ENCODE data around the gene TSPAN3.

Gene TSPAN3

DNA sequence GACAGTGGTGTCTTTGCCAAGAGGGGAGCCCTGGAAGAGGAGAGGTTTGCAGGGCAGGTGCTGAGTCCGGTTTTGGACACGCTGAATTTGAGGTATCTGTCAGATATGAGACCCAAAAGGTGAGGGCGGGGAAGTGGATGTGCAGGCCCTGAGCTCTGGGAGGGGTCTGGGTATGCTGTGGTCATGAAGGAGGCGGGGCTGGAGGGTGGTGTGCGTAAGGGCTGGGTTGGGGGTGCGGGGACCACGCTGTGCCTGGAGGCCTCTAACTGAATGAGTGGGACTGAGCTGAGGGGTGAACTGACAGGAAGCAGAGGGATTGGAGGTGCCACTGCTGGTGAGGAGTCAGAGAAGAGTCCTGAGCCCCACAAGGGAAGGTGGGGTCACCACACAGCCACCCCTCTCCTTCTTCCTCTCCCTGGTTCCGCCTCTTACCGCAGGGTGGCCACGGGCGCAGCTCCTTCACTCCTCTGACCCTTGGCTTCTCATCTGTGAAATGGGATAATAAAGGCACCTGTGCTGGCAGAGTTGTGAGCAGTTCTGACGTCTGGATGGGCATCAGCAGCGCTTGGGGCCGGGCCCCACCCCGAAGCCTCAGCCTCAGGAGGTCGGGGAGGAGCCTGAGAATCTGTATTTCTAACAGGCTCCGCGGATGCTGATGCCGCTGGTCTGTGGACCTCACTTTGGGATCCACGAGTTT is 47.2 kb downstream of the TSPAN3 start:
- no peak for DNase-seq (ENCODE audit: low spot score)

DNA sequence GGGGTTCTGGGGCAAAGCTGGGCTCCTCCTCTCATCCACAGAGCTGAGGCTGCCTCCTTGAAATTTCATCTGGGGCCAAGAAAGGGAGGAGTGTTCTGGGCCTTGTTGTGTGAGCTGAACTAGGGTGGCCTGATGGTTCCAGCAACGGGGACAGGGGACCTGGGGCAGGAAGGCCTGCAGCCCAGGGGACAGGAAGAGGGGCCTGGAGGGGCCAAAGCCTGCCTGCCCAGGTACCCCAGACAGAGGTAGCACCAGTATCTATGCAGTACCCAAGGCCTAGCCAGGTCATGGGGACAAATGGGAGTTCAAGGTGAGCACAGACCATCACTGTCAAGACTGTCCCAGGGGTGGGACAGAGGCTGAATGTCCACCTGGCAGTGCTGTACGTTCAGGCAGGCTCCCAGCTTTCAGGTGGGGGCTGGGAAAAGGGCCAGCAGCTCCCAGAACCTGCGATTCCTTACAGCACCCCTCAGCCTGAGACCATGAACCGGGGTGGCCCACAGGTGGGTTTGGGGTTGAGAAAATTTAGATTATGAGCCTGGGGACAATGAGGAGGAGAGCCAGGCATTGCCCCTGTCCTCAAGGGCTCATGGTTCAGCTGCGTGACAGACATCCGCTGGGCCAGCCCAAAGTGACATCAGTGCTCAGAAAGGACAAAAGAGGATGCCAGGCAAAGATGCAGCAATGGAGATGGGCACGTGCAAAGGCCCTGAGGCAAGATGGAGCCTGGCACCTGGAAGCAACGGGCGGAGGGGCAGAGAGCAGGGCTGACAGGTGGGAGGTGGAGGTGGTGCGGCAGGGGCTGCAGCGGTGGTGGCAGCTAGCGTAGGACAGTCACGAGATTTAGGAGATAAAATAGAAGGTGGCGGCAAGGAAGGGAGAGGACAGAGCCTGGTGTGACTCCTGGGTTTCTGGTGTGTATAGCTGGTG is 48.0 kb downstream of the TSPAN3 start:
- DNase-seq (ENCODE audit: low spot score) = no peak

DNA sequence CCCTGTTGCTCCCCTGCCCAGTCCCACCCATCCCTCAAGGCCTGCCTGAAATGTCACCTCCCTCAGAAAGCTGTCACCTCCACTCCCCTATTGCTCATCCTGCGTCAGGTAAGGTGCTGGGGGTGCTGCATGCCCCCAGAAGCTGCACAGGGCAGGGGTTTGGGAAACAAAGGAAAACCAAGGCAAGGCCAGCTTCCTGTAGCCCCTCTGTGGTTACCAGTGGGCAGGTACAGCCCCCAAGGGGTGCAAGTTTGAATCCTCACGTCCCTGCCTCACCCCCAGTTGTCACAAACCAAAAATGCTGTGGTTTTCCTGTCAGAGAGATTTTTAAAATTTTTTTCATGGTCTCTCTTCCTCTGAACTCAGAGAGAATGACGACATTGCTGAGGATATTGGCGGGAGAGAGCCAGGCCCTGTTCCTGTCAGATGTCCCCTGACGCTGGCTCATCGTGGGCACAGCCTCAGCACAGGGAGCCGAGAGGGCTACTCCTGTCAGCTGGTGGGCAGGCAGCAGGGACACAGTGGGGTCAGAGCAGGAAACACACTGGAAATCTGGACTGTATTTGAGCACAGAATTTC is 49.0 kb downstream of the TSPAN3 start:
- DNase-seq (ENCODE audit: low spot score) = peak; percentile 47

DNA sequence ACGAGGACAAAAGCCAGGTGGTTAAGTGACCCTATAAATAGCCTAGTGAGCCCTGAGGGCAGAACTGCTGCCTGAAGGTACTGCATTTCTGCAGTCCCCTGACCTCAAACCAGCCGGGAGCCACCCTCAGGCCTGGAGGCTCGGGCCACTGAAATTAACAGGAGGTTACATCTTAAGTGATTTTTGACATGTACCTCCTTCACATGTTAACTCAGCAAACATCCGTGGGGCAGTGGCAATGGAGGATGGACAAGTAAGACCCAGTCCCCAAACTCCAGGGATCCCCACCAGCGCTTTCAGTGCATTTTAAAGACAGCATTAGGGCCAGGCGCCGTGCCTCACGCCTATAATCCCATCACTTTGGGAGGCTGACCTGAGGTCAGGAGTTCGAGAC is 49.8 kb downstream of the TSPAN3 start:
- no peak for DNase-seq (ENCODE audit: low spot score)

DNA sequence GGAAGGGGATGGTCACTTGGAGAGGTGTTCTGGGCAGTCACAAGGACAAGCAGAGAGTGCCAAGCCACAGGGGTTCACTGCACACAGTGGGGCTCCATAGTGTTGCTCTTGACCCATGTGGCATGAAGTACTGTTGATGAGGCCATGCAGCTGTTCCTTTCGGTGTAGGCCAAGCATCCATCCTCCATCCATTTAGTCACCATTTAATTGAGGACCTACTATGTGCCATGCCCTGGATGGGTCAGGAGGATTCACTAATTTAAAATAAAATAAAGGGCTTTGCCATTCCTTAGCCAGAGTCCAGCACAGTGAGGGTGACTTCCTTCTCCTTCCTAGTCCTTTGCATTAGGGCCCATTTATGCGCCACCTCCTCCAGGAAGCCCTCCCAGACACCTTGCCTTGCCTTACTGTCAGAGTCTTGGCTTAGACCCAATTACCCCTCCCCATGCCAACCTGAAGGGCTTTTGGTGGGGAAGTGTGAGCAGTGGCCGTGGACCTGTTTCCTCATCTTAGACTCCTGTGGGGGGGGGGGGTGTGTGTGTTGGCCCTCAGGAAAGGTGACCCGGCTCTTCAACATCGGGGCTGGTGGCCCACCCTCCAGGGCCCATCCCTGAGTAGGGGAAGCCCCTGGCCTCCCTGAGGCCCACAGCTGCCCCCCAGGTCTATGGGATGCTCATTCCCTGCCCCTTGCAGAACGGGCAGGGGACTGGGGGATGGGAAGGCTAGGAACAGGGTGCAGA is 50.4 kb downstream of the TSPAN3 start:
- no peak for DNase-seq (ENCODE audit: low spot score)

DNA sequence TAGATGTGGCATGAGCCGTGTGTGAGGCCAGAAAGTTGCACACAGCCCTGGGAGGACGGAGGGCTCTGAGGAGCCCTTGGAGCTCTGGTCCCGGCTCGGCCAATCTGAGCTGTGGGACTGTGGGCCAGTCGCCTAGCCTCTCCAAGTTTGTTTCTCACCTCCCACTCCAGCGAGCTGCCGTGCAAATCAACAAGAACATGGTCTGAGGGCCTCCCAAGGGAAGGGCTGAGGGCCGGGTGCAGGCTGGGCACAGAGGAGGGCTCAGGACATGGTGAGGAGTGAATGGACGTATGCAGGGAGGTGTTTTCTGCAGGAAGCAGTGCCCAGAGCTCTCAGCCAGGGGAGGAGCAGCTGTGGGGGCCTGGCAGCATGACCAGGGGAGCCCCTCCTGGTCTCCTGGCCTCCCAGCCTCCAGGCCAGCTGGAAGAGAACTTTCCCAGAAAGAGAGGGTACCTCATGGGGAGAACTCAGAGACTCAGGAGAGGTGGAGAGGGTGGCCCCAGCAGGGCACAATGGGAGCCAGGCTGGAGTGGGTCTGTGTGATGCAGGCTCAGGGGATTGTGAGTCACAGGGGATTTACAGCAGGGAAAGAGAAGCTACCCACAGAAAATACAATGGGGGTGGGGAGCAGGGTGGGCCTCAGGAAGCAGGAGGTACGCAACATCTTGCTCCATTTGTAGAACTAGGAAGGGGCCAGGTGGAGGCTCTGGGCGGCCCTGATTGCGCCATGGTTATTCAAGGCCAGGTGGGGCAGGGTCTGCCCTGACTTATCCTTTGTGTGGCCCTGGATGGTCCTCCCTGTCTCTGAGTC is 51.2 kb downstream of the TSPAN3 start:
- DNase-seq (ENCODE audit: low spot score) = peak; percentile 45

DNA sequence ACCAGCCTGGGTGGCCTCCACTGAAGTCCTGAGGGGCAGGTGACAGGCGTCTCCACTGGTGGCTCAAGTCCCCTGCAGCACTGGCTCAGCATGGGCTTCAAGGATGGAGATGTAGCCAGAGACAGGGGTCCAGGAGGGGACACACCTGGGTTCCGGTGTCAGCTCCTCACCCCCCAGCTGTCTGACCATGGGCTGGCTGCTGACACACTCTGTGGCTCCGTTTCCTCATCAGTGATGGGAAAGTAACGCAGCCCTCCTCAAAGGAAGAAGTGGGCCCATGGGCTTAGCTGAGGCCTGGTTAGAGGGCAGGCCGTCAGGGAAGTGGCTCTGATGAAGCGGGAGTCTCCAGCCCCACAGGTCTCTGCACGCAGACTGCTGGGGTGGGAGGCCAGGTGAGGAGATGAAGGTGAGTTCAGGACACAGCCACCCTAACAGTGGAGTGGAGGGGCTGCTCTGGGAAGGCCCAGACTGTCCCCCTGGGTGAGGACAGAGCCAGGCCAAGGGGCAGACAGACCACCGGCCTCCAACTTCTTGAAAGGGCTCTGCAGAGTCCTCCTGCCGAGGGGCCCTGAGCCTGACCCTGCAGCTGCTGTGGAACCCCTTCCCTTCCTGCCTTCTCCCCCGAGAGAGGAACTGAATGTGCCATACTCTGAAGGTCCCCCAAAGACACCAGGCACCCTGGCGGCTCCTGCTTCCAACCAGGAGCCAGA is 52.0 kb downstream of the TSPAN3 start:
- DNase-seq (ENCODE audit: low spot score) = no peak

DNA sequence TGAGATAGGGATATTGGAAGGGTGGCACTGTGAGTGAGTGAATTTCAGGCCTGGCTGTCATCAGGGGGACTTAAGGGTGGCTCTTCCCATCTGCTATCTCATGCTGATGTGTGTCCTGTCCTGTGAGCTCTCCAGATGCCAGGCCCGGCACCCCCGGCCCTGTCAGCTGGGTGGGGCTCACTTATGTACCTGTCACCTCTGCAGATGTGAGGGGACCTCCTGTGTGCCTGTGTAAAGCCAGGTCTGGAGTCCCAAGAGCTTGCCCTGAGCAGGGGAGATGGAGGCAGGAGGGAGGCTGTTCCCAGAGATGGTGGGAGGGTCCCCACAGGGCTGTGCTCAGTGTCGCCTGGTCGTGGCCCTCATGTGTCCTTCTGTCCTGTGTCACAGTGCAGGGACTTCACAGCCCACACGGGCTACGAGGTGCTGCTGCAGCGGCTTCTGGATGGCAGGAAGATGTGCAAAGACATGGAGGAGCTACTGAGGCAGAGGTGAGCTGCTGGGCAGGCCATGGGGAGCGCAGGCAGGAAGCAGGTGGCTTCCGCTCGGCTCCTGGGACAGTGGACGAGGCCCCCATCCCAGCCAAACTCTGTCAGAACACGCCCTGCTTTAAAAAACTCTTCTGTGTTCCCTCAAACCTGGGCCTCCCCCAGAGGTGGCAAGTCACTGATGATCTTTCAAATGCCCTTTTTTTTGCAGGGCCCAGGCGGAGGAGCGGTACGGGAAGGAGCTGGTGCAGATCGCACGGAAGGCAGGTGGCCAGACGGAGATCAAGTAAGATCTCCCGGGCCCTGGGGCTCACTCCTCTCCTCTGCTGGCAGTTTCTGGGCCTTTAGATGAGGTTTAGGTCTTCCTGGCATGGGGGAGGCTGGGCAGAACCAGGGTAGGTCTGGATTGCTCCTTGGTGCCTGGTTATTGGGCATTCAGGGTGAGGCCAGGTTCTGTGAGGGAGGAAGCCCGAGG is 52.9 kb downstream of the TSPAN3 start:
- no peak for DNase-seq (ENCODE audit: low spot score)

DNA sequence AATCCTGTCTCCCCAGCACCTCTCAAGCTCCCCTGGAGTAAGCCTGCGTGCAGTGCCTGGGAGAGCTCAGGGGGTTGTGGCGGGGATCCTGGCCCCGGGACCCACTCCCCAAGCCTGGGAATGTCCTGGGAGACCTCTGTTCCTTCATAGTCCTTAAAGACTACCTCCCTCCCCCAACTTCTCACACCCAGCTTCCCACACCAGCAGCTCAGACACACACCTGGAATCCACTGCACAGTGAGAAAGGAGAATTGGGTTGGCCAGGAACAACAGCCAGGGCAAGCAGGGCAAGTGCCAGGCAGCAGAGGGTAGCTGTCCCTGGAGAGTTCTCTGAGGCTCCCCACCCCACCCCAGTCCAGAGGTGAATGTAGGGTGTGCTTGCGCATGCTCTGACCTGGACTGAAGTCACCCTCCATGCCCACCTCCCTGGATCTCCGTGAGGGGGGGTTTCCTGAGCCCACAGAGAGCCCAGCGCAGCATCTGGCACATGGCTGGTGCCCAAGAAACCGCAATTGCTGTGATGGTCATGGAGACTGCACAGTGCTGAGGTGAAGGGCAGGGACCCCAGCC is 53.7 kb downstream of the TSPAN3 start:
- DNase-seq (ENCODE audit: low spot score) = no peak

DNA sequence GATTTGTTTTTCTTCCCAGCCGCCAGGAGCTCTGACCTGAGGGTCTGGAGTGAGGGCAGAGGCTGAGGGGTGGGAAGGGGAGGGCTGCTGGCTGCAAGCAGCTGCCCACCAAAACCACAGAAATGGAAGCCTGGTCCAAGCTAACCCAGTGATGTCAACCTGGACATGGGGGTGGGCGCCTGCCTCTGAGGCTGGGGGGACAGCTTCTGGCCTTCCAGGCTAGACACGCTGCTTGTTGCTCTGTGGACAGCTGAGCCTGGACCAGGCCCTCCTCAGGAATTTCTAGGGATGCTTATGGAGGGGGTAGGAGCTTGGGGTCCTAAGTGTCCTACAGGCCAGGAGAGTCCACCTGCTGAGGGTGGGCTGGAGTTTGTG is 54.6 kb downstream of the TSPAN3 start:
- no peak for DNase-seq (ENCODE audit: low spot score)

DNA sequence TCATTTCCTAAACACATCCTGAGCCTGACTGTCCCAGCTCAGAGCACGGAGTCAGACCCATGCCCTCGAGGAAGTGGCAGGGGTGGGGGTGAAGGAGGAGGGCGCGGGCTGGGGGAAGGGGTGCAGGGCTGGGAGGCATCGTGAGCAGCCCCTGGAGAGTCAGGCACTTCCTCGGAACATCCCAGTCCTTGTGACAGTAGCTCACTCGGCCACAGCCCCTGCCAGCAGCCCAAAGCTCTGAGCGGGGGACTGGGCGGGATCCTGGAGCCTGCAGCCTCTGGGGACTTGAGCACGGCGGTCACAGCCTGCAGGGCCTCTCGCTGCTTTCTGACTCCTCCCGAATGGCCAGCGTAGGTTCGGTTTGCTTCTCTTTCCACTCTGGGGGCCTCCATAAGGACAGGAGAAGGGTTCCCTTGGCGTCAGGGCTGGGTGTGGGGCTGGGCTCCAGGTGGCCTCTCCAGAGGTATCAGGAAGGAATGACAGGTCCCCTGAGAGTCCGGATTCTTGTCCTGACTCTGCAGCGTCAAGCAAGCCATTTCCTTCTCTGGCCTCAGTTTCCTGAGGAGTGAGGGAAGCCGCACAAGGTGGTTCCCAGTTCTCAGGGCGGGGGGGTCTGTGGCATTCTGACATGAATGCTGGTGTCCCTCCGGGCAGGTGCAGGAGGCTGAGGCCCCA is 55.1 kb downstream of the TSPAN3 start:
- no peak for DNase-seq (ENCODE audit: low spot score)

DNA sequence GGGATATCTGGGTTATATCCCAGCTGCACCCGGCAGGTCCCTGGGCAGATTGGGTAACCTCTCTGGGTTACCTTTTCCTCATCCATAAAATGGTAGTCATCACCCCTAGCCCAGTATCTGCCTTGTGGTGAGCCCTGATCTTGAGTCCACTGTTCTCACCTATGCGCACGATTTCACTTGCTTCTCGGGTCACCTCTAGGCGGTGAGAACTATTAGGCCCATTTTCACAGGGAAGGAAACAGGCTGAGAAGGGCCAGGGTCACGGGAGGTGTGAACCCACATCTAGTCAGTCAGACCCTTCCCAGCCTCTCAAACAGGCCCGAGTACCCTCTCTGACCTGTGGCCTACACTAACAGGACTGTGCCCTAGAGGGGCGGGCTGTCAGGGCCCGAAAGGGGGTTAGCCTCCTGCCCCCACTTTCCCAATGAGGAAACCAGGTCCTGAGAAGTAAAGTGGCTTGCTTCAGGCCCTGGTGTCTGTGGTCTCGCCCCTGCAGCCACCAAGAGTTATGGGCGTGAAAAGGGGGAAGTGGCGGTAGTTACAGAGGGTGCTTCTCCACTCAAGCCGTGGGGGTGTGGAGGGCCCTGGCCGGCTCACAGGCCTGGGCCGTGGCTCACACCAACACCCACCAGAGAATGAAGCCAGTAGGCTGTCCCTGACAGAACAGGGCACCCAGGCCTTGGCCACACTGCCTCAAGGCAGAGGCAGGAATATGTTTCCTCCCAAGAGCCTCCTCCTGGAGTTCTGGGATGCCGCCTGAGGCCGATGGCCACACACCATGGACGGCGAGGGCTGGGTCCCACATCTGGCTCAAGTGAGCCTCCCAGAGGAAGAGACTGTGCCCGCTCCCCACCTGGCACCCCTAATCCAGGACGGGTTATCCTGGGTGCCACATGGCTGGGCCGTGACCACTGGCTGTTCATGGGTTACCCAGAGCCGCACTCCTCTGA is 56.5 kb downstream of the TSPAN3 start:
- DNase-seq (ENCODE audit: low spot score) = no peak

DNA sequence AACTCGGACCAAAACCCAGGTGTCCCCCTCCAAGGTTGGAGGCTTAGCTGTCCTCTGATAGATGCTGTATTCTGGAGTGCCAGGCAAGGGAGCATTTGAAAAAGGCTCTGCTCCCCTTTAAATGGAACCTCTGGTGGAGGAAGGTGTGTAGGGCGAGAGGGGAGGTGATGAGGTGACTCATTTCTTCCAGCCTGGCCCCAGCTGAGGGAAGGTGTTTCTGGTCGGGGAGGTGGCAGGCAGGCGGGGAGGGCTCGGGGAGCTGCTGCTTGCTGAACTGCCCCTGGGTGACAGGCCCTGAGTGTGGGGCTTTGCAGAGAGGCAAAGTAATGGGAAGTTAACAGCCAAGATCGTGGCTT is 57.2 kb downstream of the TSPAN3 start:
- peak; percentile 90 for DNase-seq (ENCODE audit: low spot score)

DNA sequence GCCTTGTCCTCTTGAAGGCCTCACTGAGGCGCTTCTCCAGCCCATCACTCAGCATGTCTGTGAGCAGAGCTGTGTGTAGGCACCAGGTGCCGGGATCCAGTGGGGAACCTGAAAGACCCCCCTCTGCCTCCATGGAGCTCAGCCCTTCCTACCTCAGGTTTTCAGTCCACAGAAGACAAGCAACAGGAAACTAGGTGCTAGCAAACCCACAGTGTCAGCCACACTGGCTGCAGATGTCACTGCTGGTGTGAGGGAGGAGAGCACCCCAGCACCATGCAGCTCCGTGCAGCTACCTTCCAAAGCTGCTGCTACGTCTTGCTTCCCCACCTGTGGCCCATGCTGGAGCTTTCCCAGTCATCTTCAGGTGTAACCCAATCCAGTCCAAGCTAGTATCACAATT is 58.0 kb downstream of the TSPAN3 start:
- DNase-seq (ENCODE audit: low spot score) = peak; percentile 61

DNA sequence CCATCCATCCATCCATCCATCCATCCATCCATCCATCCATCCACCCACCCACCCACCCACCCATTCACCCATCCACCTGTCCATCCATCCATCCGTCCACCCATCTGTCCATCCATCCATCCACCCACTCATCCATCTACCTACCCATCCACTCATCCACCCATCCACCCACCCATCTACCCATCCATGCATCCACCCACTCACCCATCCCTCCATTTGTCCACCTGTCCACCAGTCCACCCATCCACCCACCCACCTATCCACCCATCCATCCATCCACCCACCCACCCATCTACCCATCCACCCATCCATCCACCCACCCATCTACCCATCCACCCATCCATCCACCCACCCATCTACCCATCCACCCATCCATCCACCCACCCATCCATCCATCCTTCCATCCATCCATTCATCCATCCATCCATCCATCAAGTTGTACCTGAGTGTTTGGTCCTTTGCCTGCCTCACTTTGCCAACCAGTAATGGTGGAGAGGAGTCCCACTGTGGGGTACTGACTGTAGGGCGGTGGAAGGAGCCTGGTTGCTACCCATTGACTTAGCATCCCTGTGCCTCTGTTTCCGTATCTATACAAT is 58.7 kb downstream of the TSPAN3 start:
- no peak for DNase-seq (ENCODE audit: low spot score)

DNA sequence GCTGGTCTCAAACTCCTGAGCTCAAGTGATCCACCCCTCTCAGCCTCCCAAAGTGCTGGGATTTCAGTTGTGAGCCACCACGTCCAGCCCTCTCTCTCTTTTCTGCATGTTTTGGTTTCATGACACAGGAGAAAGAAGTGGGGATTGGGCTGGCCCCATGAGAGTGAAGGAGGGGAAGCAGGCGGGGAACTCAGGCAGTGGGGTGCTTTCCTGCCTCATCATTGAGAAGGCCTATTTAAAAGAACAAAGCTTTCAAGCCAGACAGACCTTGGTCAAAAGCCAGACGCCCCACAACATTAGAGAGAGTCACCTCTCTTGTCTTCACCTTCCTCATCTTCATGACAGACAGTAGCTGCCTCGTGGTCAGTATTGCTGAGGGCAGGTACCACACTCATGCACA is 60.1 kb downstream of the TSPAN3 start:
- DNase-seq (ENCODE audit: low spot score) = peak; percentile 46

DNA sequence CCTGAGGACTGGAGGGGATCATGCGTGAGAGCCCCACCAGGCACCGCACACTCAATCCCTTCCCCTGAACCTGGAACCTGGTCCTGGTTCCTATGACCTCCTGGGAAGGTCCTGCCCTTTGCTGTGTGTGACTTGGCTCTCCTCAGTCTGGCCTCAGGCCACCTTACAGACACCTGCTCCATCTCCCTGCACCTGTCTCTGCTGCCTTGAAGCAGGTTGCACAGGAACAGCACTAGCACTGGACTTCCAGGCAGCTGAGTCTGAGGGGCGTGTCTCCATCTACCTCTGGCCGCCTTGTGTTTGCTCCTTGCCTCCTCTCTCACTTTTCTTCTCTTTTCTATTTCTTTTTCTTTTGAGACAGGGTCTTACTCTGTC is 60.6 kb downstream of the TSPAN3 start:
- no peak for DNase-seq (ENCODE audit: low spot score)
